ENCODE measurements around the gene SEL1L.

The SEL1L gene

GRCh38 chr14:81429028-81429427, 104.6 kb downstream of the SEL1L start:
- H3K9ac ChIP-seq (ENCODE audit: insufficient read length): no peak overlapping the region
- H3K9me3 ChIP-seq (ENCODE audit: low read depth, low read length): no peaks in the 10 kb centered on the region
- TF ChIP-seq FOXP2 (optimal IDR thresholded peaks at IDR 0.05; ENCODE audit: control extremely low read depth, extremely low read length, insufficient read depth) (no peak), POLR2AphosphoS5 (IDR thresholded peaks at IDR 0.05; ENCODE audit: borderline replicate concordance, low read depth, low read length) (no peak), EZH2 (IDR thresholded peaks at IDR 0.05) (no peak)
- no peak overlapping the region for H3K27ac ChIP-seq
- DNase-seq (ENCODE audit: low read depth, low spot score): no peak
- H3K4me3 ChIP-seq: no peak overlapping the region
- H3K36me3 ChIP-seq (ENCODE audit: insufficient read depth, low read length): no peaks in the 10 kb centered on the region

GRCh38 chr14:81427348-81428058, 106.2 kb downstream of the SEL1L start:
- no peak overlapping the region for H3K27ac ChIP-seq
- H3K9me3 ChIP-seq (ENCODE audit: low read depth, low read length): no peaks in the 10 kb centered on the region
- DNase-seq (ENCODE audit: low read depth, low spot score): peak; percentile 18
- TF ChIP-seq POLR2AphosphoS5 (IDR thresholded peaks at IDR 0.05; ENCODE audit: borderline replicate concordance, low read depth, low read length): no peak
- peak; percentile 68 for TF ChIP-seq FOXP2 (optimal IDR thresholded peaks at IDR 0.05; ENCODE audit: control extremely low read depth, extremely low read length, insufficient read depth)
- no peaks in the 10 kb centered on the region for H3K36me3 ChIP-seq (ENCODE audit: insufficient read depth, low read length)
- H3K4me3 ChIP-seq: peak overlapping the region; percentile 43; the same call in 1 of the 2 replicates
- no peak overlapping the region for H3K9ac ChIP-seq (ENCODE audit: insufficient read length)

- no peak for TF ChIP-seq FOXP2 (optimal IDR thresholded peaks at IDR 0.05; ENCODE audit: control extremely low read depth, extremely low read length, insufficient read depth)
- no peak for TF ChIP-seq POLR2AphosphoS5 (IDR thresholded peaks at IDR 0.05; ENCODE audit: borderline replicate concordance, low read depth, low read length)
- TF ChIP-seq EZH2 (IDR thresholded peaks at IDR 0.05): no peak
- H3K36me3 ChIP-seq (ENCODE audit: insufficient read depth, low read length): no peaks in the 10 kb centered on the region
- no peak for DNase-seq (ENCODE audit: low read depth, low spot score)
- H3K9ac ChIP-seq (ENCODE audit: insufficient read length): no peak overlapping the region
- no peak overlapping the region for H3K4me3 ChIP-seq
- H3K27ac ChIP-seq: no peak overlapping the region
- H3K9me3 ChIP-seq (ENCODE audit: low read depth, low read length): no peaks in the 10 kb centered on the region
These were observed 110.1 kb downstream of the SEL1L start for GRCh38 chr14:81423504-81423903.
